AG04449 (cell line): ENCODE results near the gene CYRIA.

Experiments
- CTCF ChIA-PET: fragments of 350-600 bp; formaldehyde crosslinking; extraction: SDS; loops from one replicate; lab custom pipeline; 2021; ENCODE audit warnings: antibody characterized with exemption; lab: Yijun Ruan, JAX
- POLR2A ChIA-PET: fragments of 400-600, 350-600 bp; formaldehyde crosslinking; extraction: SDS; loops from one replicate; lab custom pipeline; 2020; ENCODE audit warnings: antibody characterized with exemption, inconsistent platforms; lab: Yijun Ruan, JAX
- DNase-seq: peaks from one replicate; pipeline ENCODE4 v3.0.0-alpha.2; 2010; ENCODE audit warnings: low read depth, low spot score
- H3K4me3 ChIP-seq: 2 replicates; pipeline ENCODE4 v1.5.1; 2011; ENCODE audit warnings: low read depth, mild to moderate bottlenecking, control low read depth, low read length
- TF ChIP-seq, protein P1 (sequence below): IDR thresholded peaks from one replicate; pipeline ENCODE4 v1.5.1; 2011; ENCODE audit warnings: mild to moderate bottlenecking, moderate library complexity, low read length, control low read depth, inconsistent platforms; ENCODE audit not compliant: insufficient read depth; ENCODE audit errors: missing control alignments

Gene CYRIA

DNA sequence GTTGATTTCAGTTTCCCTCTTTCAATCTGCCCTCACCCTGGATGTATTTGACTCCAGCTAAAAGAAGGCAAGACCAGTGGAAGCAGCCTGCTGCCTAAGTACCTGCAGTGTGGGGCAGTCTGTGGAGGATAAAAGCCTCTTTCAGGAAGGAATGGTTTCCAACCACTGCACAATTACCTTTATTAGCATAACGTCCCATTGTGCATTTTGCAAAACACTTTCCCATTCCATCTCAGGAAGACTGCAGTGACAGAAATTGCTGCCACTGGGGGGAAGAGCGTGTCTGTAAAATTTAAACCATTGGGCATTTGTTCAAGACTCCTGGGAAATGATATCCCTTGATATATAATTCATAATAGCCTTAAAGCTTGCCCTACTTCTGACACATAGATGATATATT is 26.2 kb downstream of the CYRIA start:
- ChIA-PET POLR2A (no interaction called here), CTCF (interaction anchor here (1.4 kb wide), 1 partner anchor 21 kb away, joined by 3 read pairs; no protein-coding TSS in a partner anchor)
- TF ChIP-seq, protein P1, sequence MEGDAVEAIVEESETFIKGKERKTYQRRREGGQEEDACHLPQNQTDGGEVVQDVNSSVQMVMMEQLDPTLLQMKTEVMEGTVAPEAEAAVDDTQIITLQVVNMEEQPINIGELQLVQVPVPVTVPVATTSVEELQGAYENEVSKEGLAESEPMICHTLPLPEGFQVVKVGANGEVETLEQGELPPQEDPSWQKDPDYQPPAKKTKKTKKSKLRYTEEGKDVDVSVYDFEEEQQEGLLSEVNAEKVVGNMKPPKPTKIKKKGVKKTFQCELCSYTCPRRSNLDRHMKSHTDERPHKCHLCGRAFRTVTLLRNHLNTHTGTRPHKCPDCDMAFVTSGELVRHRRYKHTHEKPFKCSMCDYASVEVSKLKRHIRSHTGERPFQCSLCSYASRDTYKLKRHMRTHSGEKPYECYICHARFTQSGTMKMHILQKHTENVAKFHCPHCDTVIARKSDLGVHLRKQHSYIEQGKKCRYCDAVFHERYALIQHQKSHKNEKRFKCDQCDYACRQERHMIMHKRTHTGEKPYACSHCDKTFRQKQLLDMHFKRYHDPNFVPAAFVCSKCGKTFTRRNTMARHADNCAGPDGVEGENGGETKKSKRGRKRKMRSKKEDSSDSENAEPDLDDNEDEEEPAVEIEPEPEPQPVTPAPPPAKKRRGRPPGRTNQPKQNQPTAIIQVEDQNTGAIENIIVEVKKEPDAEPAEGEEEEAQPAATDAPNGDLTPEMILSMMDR, result no peak
- H3K4me3 ChIP-seq, result no peak overlapping the region
- no peak for DNase-seq

DNA sequence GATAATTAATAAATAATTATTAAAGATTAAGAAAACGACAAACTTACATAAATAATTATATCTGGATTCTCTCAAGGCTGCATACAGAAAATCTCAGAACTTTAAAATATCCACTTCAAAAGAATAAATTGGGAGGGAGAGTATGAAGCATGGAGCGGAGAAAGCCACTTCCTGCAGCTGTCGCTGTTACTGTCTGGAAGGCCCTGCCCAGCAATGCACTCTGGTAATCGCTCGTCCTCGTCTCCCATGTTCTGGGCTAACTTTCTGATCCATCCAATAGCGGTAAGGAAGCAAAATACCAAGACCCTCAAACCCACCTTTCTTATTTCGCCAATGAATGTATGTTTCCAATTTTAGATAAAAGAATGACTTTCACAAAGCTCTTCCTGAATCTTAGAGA is 26.7 kb downstream of the CYRIA start:
- DNase-seq, result no peak
- CTCF ChIA-PET, result interaction anchor here (1.4 kb wide), 1 partner anchor 20 kb away, joined by 3 read pairs; no protein-coding TSS in a partner anchor
- POLR2A ChIA-PET, result no interaction called here
- no peak overlapping the region for H3K4me3 ChIP-seq
- TF ChIP-seq, protein P1, result no peak

DNA sequence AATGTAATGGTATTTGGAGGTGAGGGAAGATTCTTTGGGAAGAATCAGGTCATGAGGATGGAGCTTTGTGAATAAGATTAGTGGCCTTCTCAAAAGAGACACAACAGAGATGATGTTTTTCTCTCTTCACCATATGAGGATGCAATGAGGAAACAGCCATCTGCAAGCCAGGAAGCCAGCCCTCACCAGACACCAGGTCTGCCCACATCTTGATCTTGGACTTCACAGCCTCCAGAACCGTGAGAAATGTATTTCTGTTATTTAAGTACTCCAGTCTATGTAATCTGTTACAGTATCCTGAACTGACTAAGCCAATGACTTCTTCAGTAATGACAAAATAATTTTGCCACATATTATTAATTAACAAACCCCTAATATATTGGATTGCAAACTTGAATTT is 28.3 kb downstream of the CYRIA start:
- CTCF ChIA-PET, result interaction anchor here (0.6 to 1.3 kb wide), 2 partner anchors 119 to 134 kb away, joined by 3 read pairs; no protein-coding TSS in a partner anchor
- POLR2A ChIA-PET, result no interaction called here
- no peak overlapping the region for H3K4me3 ChIP-seq
- TF ChIP-seq, protein P1, result no peak
- DNase-seq, result no peak

DNA sequence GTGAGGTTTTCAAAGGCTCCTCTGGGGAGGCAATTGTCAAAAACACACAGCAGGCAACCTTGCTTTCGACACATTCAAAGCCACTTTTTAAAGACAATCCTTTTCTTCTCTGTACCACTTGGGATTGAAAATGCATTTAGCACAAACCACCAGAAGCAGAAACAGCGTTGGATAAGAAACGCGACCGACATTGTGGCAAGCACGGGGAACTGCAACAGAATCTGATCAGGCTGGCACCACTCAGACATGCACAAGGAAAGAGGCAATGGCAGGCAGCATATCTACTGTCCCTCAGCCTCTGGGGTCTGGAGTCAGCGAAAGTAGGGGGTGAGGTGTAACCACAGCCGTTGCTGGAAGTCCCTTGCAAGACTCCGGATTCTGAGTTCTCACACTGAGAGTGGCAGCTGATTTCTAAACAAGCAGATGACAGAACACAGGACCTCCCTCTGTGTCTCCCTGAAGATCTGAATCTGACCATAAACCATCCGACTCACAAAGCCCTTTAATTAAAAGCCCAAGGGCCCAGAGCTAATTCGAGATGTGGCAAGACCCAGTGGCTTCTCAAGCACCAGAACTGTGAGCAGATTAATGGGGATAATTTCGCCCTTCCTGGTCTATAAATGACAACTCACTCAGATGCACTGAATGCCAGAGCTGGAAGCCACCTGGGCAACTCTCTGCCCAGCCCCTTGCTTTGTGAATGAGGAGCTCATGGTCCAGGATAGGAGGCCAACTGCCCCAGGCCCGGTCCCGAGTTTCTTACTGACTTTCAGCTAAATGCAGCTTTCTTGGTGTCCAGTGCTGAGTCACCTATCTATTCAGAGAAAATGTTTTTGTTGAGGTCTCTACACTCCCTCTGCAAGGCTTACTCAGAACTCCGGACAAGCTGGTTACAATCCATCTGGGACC is 29.6 kb downstream of the CYRIA start:
- ChIA-PET POLR2A (interaction anchor here (0.6 kb wide), 1 partner anchor 979 kb away, joined by 3 read pairs; no protein-coding TSS in a partner anchor), CTCF (interaction anchor here (0.6 to 1.3 kb wide), 3 partner anchors 17 to 135 kb away, joined by 3 read pairs; no protein-coding TSS in a partner anchor)
- TF ChIP-seq, protein P1, result no peak
- H3K4me3 ChIP-seq, result no peak overlapping the region
- no peak for DNase-seq

DNA sequence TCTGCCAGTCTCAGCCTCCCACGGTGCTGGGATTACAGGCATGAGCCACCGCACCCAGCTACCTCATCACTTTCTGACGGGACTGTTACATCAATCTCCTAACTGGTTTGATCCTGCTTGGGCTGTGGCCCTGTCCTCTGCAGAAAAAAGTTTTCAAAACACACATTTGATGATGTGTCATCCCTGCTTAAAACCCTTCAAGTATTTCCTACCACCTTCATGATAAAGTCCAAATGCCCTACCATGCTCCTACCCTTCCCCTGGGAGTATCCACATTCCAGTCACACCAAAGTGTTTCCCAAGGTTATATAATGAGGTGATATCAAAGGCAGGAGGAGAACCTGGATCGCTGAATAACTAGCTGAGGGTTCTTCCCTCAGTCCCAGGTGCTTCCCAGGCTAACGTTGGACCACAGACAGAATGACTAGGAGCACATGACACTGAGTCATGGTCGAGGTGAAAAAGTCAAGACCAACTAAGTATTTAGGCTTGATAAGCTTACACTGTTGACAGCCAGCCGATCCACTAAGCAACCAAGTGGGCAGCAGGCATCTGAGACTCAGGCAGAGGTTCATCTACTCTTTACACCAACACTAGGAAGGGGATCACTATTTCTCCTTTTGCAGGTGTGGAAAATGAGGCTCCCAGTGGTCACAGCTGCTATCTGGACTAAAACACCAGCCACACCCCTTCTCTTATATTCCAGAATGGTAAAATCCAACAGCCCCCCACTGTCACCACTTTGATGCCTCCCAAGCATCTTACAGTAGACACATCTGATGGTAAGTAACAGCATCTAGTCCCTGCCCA is 31.8 kb downstream of the CYRIA start:
- CTCF ChIA-PET, result no interaction called here

More for the DNA sequence above, 31.8 kb downstream of the CYRIA start:
- POLR2A ChIA-PET, result no interaction called here
- no peak for DNase-seq
- no peak overlapping the region for H3K4me3 ChIP-seq
- TF ChIP-seq, protein P1, result no peak
